Right lobe of liver (tissue), 6 donors: ENCODE measurements around the gene BLOC1S4. TPM values are rescaled to one million over a fixed set of nuclear protein-coding genes. Genes with fewer than 3 reads are reported as not detected.
A peak's percentile ranks its signal among the peaks of the same experiment; 100 is the strongest.
"Not testable (repeated sequence)": the region's sequence is repeated elsewhere in the genome, so short reads cannot be mapped to it uniquely, and the experiment has no call there.

Experiments used
- ATAC-seq, 4 donors: fragments of 200-7000 bp; cut with Tn5 transposase; one replicate each; pipeline ENCODE4 v1.9.1; 2020; ENCODE audit warnings: mild to moderate bottlenecking in 4 of 4, moderate library complexity in 4 of 4
- DNase-seq, 3 donors: peaks; one replicate each; pipeline ENCODE4 v3.0.0-alpha.2; 2020
- H3K27ac ChIP-seq, 3 donors: fragments of 200-600 bp; one replicate each; pipeline ENCODE4 v1.8.0; 2022
- H3K27me3 ChIP-seq, 2 donors: fragments of 200-600 bp; one replicate each; pipeline ENCODE4 v1.8.0; 2022
- H3K36me3 ChIP-seq, 4 donors: fragments of 200-600 bp; sonication (generic) in 1 of 4; one replicate each; pipeline versions ENCODE4 v1.5.1 to v1.8.0; 2017 to 2022; ENCODE audit warnings: control low read depth in 1 of 4
- H3K4me1 ChIP-seq, 4 donors: fragments of 200-600 bp; sonication (generic) in 1 of 4; one replicate each; pipeline versions ENCODE4 v1.5.1 to v1.8.0; 2017 to 2022; ENCODE audit warnings: control low read depth in 1 of 4
- H3K4me3 ChIP-seq, 3 donors: fragments of 200-600 bp; one replicate each; pipeline ENCODE4 v1.8.0; 2022
- H3K9me3 ChIP-seq, 4 donors: fragments of 200-600 bp; sonication (generic) in 1 of 4; one replicate each; pipeline versions ENCODE4 v1.5.1 to v1.8.0; 2017 to 2022; ENCODE audit warnings: control low read depth in 1 of 4
- POLR2A ChIP-seq: fragments of 450-650 bp; IDR thresholded peaks from one replicate; pipeline ENCODE4 v1.6.1; 2017; ENCODE audit warnings: antibody characterized with exemption, mild to moderate bottlenecking
- WGBS: methylation state at CpG from one replicate; pipeline ENCODE4 v1.1.6; 2018; ENCODE audit warnings: low coverage, low lambda C conversion rate; ENCODE audit not compliant: insufficient coverage; ENCODE audit errors: missing lambda C conversion rate; 5-methylcytosine and 5-hydroxymethylcytosine counted together
- intact Hi-C, 2 donors: fragments of 100-400 bp; cut with DNase I; formaldehyde crosslinking; loops; one replicate each; pipeline versions ENCODE4 v1.11.2 to v1.14.1; 2022
- total RNA-seq, 6 experiments: library from RNA; depleted of rRNA in 2 of 6; stranded (reverse); fragments of >200 nt in 2 of 6; fragmentation: NEBNext Ultra II Directional in 3 of 6; extraction: Animal tissue kit (Norgen Biotek cat#: 25700) in 3 of 6; gene quantifications; one replicate each; pipeline versions ENCODE4 v1.1.0 to v1.2.4, GENCODE V29; 2016 to 2023
- TF ChIP-seq, protein P1 (sequence below), 4 donors: fragments of 200-600 bp in 3 of 4; fragments of 450-650 bp in 1 of 4; IDR thresholded peaks; one replicate each; pipeline versions ENCODE4 v1.5.1 to v1.8.0; 2016 to 2022; ENCODE audit warnings: antibody characterized with exemption in 4 of 4, mild to moderate bottlenecking in 2 of 4
- donor health status: DM: no; HTN: yes; CAD: no.
- donor health status: DM: no; HTN: no; CAD: no.
- donor health status: DM: no; HTN: no; CAD: no.
- donor health status: DM: no; HTN: yes; CAD: no.
- donor health status: DM: no; HTN: yes; CAD: no.

Gene BLOC1S4
- total RNA-seq, 6 experiments from 2014 or later, result 3.0 to 9.9 (median 6.6) TPM

DNA sequence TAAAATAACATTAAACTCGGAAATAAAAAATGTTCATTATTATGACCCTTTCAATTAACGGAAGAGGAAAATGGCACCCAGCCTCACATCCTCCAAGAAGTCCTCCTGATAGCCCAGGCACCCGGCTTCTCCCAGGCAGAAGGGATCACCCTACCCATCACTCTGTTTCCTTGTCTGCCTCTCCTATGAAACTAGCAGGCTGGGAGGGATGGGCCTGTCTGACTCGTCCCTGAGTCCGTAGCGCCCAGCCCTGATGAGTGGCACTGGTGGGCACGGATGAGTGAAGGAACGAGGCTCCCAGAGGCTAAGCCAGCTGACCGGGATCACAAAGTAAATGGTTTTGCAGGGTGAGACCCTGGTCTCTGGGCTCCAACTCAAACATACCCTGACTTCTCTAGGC is 37.9 kb downstream of the BLOC1S4 start:
- peaks cover 0 to 61% (median 28%) of the 10 kb centered on the region in 4 donors for H3K4me1 ChIP-seq
- TF ChIP-seq, protein P1, sequence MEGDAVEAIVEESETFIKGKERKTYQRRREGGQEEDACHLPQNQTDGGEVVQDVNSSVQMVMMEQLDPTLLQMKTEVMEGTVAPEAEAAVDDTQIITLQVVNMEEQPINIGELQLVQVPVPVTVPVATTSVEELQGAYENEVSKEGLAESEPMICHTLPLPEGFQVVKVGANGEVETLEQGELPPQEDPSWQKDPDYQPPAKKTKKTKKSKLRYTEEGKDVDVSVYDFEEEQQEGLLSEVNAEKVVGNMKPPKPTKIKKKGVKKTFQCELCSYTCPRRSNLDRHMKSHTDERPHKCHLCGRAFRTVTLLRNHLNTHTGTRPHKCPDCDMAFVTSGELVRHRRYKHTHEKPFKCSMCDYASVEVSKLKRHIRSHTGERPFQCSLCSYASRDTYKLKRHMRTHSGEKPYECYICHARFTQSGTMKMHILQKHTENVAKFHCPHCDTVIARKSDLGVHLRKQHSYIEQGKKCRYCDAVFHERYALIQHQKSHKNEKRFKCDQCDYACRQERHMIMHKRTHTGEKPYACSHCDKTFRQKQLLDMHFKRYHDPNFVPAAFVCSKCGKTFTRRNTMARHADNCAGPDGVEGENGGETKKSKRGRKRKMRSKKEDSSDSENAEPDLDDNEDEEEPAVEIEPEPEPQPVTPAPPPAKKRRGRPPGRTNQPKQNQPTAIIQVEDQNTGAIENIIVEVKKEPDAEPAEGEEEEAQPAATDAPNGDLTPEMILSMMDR (IDR thresholded peaks at IDR 0.05), result no peak
- no peak for TF ChIP-seq POLR2A
- DNase-seq, result peak in 1 of 3 donors; percentile 17
- H3K4me3 ChIP-seq, result peak overlapping the region in 1 of 3 donors; percentile 45
- peak overlapping the region in 2 of 3 donors; percentile 47 to 89 for H3K27ac ChIP-seq
- 78% methylated on average over 8 of the region's 9 CpGs for WGBS
- H3K9me3 ChIP-seq, result no peaks in the 10 kb centered on the region
- ATAC-seq, result no peak
- intact Hi-C loops, result no loop called here
- H3K36me3 ChIP-seq, result no peaks in the 10 kb centered on the region
- no peaks in the 10 kb centered on the region for H3K27me3 ChIP-seq

DNA sequence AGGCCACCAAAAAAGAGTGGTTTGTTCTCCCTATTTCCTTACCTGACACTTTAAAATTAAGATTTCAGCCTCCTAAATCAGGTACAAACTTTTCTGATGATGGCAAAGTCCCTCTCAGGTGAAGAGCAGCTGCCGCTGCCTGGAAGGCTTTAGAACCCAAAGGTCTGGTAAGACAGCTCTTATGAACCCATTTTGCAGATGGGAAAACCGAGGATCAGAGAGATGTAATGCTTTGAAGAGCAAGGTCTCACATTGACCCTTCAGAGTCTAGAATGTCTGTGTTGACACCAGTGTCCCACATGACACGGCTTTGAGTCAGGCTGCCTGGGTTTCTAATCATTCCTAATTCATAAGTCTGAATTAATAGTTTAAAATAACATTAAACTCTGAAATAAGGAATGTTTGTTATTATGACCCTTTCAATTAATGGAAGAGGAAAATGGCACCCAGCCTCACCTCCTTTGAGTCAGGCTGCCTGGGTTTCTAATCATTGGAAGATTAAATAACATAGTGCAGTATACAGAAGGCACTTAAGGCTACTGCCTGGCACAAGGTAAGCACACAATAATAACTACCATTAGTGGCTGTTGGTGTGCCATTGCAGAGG is 38.6 kb downstream of the BLOC1S4 start:
- intact Hi-C loops, result no loop called here
- no peak for TF ChIP-seq POLR2A
- TF ChIP-seq, protein P1 (IDR thresholded peaks at IDR 0.05), result no peak
- no peak overlapping the region for H3K4me3 ChIP-seq
- H3K36me3 ChIP-seq, result no peaks in the 10 kb centered on the region
- WGBS, result 72% methylated on average over 3 of the region's 3 CpGs
- H3K4me1 ChIP-seq, result peaks cover 0 to 57% (median 25%) of the 10 kb centered on the region in 4 donors
- peak in 1 of 3 donors; percentile 0 for DNase-seq
- ATAC-seq, result peak; percentile 1 to 30 (median 9)
- no peaks in the 10 kb centered on the region for H3K9me3 ChIP-seq
- H3K27me3 ChIP-seq, result no peaks in the 10 kb centered on the region
- H3K27ac ChIP-seq, result peak overlapping the region; percentile 22 to 89 (median 48)

DNA sequence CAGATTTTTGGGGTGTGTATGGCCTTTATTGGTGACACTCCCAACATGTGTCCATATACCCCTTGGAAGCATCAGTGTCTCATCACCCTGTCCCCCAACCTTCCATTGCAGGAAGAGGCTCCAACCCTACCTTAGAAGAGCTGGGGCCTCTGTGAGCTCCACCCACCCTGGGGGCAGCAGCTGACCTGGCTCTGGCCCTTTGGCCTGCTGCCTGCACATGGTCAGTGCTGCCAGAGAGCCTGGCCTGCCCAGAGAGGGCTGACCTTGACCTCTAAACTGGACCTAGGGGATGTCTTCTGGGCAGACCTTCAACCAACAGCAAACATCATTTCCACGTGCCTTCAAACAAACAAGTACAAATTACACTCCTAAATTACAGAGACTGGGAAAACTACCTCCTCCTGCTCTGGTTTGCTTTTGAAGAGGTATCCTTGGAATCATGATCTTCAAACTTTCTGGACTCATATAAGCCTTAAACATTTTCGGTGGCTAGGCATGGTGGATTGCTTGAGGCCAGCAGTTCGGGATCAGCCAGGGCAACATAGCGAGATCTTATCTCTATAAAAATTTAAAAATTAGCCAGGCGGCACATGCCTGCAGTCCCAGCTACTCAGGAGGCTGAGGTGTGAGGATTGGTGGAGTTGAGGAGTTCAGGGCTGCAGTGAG is 39.2 kb downstream of the BLOC1S4 start:
- H3K4me3 ChIP-seq, result no peak overlapping the region
- H3K9me3 ChIP-seq, result no peaks in the 10 kb centered on the region
- intact Hi-C loops, result no loop called here
- H3K27me3 ChIP-seq, result no peaks in the 10 kb centered on the region
- H3K4me1 ChIP-seq, result peaks cover 0 to 51% (median 22%) of the 10 kb centered on the region in 4 donors
- peak overlapping the region; percentile 22 to 89 (median 48) for H3K27ac ChIP-seq
- H3K36me3 ChIP-seq, result no peaks in the 10 kb centered on the region
- TF ChIP-seq POLR2A, result no peak
- TF ChIP-seq, protein P1 (IDR thresholded peaks at IDR 0.05), result no peak
- WGBS, result 46% methylated on average over 5 of the region's 5 CpGs
- DNase-seq, result peak; percentile 87 to 94 (median 92)
- peak; percentile 73 to 86 (median 82) for ATAC-seq

DNA sequence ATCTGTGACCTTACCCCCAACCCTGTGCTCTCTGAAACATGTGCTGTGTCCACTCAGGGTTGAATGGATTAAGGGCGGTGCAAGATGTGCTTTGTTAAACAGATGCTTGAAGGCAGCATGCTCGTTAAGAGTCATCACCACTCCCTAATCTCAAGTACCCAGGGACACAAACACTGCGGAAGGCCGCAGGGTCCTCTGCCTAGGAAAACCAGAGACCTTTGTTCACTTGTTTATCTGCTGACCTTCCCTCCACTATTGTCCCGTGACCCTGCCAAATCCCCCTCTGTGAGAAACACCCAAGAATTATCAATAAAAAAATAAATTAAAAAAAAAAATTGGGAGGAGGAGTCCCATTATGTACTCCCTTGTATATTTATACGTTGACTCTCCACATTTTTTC is 40.4 kb downstream of the BLOC1S4 start:
- H3K27ac ChIP-seq, intact Hi-C loops, H3K4me3 ChIP-seq, H3K9me3 ChIP-seq, H3K36me3 ChIP-seq, H3K27me3 ChIP-seq, ATAC-seq, DNase-seq: not testable (repeated sequence)
- WGBS, result 42% methylated on average over 2 of the region's 6 CpGs
- H3K4me1 ChIP-seq, result peaks cover 0 to 40% (median 16%) of the 10 kb centered on the region in 4 donors

DNA sequence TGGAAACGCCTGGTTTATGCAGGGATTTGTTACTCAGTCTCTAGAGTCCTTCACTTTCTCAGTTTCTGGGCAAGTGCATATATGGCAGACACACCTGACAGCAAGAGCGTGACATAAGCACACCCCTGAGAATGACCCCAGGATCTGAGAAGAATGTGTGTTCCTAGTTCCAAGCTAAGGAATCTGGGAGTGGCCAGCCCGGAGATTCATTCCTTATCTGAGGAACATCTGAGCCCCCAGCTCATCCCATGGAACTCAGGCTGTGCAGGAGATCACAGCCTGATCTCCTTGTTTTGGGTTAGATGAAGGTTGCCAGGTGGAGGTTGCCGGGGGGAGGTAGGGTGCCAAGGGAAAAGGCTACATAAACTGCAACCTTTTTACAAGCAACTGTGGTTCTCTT is 42.8 kb downstream of the BLOC1S4 start:
- WGBS, result 90% methylated on average over 1 of the region's 4 CpGs
- no peaks in the 10 kb centered on the region for H3K27me3 ChIP-seq
- no peak overlapping the region for H3K27ac ChIP-seq
- no peaks in the 10 kb centered on the region for H3K9me3 ChIP-seq
- H3K4me1 ChIP-seq, result peaks cover 0 to 19% (median 9%) of the 10 kb centered on the region in 4 donors
- DNase-seq (peak in 1 of 3 donors; percentile 1), ATAC-seq (no peak)
- no peak overlapping the region for H3K4me3 ChIP-seq
- TF ChIP-seq POLR2A, result no peak
- H3K36me3 ChIP-seq, result no peaks in the 10 kb centered on the region
- intact Hi-C loops, result no loop called here
